NCI-H510A (cell line): ENCODE measurements around the gene KLF14.
"Not testable (repeated sequence)": the region's sequence is repeated elsewhere in the genome, so short reads cannot be mapped to it uniquely, and the experiment has no call there.

Experiments used
- DNase-seq: peaks from one replicate; lab custom pipeline; 2025; lab: John Stamatoyannopoulos, UW

The KLF14 gene

GRCh38 chr7:130733931-130734814, at the start of gene KLF14:
KLF14 (minus strand) TSS chr7:130734207; CDS start chr7:130734033, 174 bp downstream.
- no peak for DNase-seq

GRCh38 chr7:130781346-130781745, 47.3 kb upstream of the KLF14 start:
- no peak for DNase-seq

- no peak for DNase-seq
Observed at GRCh38 chr7:130777426-130777825, 43.4 kb upstream of the KLF14 start.

- DNase-seq: not testable (repeated sequence)
Observed at GRCh38 chr7:130772456-130772855, 38.4 kb upstream of the KLF14 start.

GRCh38 chr7:130768854-130769253, 34.8 kb upstream of the KLF14 start:
- no peak for DNase-seq

GRCh38 chr7:130764569-130764968, 30.6 kb upstream of the KLF14 start:
- DNase-seq: not testable (repeated sequence)

GRCh38 chr7:130758429-130759056, 24.5 kb upstream of the KLF14 start:
- no peak for DNase-seq

GRCh38 chr7:130756316-130756715, 22.3 kb upstream of the KLF14 start:
- DNase-seq: no peak

GRCh38 chr7:130752424-130752823, 18.4 kb upstream of the KLF14 start:
- no peak for DNase-seq

- DNase-seq: no peak
Observed at GRCh38 chr7:130750755-130751154, 16.7 kb upstream of the KLF14 start.

- no peak for DNase-seq
Observed at GRCh38 chr7:130748531-130749389, 14.8 kb upstream of the KLF14 start.

GRCh38 chr7:130741331-130741995, 7.5 kb upstream of the KLF14 start:
- no peak for DNase-seq

GRCh38 chr7:130740606-130741005, 6.6 kb upstream of the KLF14 start:
- no peak for DNase-seq

GRCh38 chr7:130736298-130736900, 2.4 kb upstream of the KLF14 start:
- no peak for DNase-seq

GRCh38 chr7:130734815-130735716, 1.1 kb upstream of the KLF14 start:
- no peak for DNase-seq

GRCh38 chr7:130732980-130733930, 752 bp downstream of the KLF14 start:
- no peak for DNase-seq

GRCh38 chr7:130723784-130724183, 10.2 kb downstream of the KLF14 start:
- no peak for DNase-seq

GRCh38 chr7:130721486-130722277, 12.3 kb downstream of the KLF14 start:
- no peak for DNase-seq
